Activated CD4-positive, alpha-beta T cell treated with anti-CD3 and anti-CD28 coated beads, Interleukin-2, Interleukin-4, amounts not matched to agents 100 ng/mL and 50 ng/mL, durations not matched to agents 16 hours and 8 hours (primary cell): ENCODE results near the gene GARS1.
"Not testable (repeated sequence)": the region's sequence is repeated elsewhere in the genome, so short reads cannot be mapped to it uniquely, and the experiment has no call there.

Experiments
- DNase-seq: peaks from one replicate; pipeline ENCODE4 v3.0.0-alpha.2; 2020; ENCODE audit warnings: low spot score

Gene GARS1

GRCh38 chr7:30575910-30576309 lies 18.8 kb upstream of the GARS1 start:
- no peak for DNase-seq

GRCh38 chr7:30583181-30583580 lies 11.5 kb upstream of the GARS1 start:
- DNase-seq, result no peak

- DNase-seq, result no peak
These were observed 10.3 kb upstream of the GARS1 start for GRCh38 chr7:30584415-30584814.

GRCh38 chr7:30584965-30585364 lies 9.7 kb upstream of the GARS1 start:
- DNase-seq, result no peak

- no peak for DNase-seq
These were observed 9.0 kb upstream of the GARS1 start for GRCh38 chr7:30585675-30586074.

- DNase-seq, result not testable (repeated sequence)
These were observed 7.1 kb upstream of the GARS1 start for GRCh38 chr7:30587547-30587946.

- DNase-seq, result no peak
These were observed 5.6 kb upstream of the GARS1 start for GRCh38 chr7:30589111-30589510.

- DNase-seq, result peak; percentile 32
These were observed 584 bp upstream of the GARS1 start for GRCh38 chr7:30594048-30594539.

GRCh38 chr7:30595436-30596013 lies 847 bp downstream of the GARS1 start:
- no peak for DNase-seq

- peak; percentile 30 for DNase-seq
These were observed 1.4 kb downstream of the GARS1 start for GRCh38 chr7:30596014-30596641.

- no peak for DNase-seq
These were observed 2.0 kb downstream of the GARS1 start for GRCh38 chr7:30596721-30597120.

GRCh38 chr7:30598121-30598876 lies 3.6 kb downstream of the GARS1 start:
- no peak for DNase-seq

GRCh38 chr7:30604901-30605300 lies 10.2 kb downstream of the GARS1 start:
- DNase-seq, result no peak

GRCh38 chr7:30605832-30606231 lies 11.2 kb downstream of the GARS1 start:
- no peak for DNase-seq

GRCh38 chr7:30612658-30613265 lies 18.1 kb downstream of the GARS1 start:
- DNase-seq, result no peak

GRCh38 chr7:30613366-30614325 lies 19.0 kb downstream of the GARS1 start:
- DNase-seq, result no peak

- DNase-seq, result no peak
These were observed 21.6 kb downstream of the GARS1 start for GRCh38 chr7:30616318-30616717.

- DNase-seq, result no peak
These were observed 22.7 kb downstream of the GARS1 start for GRCh38 chr7:30617359-30617758.

GRCh38 chr7:30618080-30618676 lies 23.5 kb downstream of the GARS1 start:
- no peak for DNase-seq

- no peak for DNase-seq
These were observed 24.3 kb downstream of the GARS1 start for GRCh38 chr7:30618961-30619360.

GRCh38 chr7:30625283-30625682 lies 30.6 kb downstream of the GARS1 start:
- DNase-seq, result no peak
